Measurements from ENCODE around the gene IL1F10.

DNA sequence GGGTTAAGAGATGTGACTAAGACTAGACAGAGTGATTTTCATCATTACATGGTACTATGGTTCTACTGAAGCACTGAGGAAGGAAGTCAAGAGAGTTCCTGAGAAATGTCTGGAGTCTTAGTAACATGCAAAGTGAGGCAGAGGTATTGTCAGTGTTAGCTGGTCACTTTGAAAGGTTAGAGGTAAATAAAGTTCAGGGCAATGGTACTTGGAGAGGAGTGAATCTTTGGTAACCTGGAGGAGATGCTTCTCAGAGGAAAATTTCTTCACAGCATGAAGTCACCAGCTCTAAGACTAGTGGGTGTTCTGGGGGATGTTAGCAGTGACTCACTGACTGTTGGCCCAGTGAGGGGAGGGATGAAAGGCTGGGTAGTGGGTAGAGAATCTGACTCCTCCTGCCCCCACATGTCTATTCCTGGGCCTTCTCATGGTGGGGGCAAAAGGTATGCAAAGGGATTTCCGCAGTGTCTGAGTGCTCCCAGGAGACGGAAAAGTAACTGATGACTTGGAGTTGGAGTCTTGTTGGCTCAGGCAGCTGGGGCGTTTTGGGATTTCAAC is 36.4 kb downstream of the IL1F10 start:
- TF ChIP-seq, protein P1, sequence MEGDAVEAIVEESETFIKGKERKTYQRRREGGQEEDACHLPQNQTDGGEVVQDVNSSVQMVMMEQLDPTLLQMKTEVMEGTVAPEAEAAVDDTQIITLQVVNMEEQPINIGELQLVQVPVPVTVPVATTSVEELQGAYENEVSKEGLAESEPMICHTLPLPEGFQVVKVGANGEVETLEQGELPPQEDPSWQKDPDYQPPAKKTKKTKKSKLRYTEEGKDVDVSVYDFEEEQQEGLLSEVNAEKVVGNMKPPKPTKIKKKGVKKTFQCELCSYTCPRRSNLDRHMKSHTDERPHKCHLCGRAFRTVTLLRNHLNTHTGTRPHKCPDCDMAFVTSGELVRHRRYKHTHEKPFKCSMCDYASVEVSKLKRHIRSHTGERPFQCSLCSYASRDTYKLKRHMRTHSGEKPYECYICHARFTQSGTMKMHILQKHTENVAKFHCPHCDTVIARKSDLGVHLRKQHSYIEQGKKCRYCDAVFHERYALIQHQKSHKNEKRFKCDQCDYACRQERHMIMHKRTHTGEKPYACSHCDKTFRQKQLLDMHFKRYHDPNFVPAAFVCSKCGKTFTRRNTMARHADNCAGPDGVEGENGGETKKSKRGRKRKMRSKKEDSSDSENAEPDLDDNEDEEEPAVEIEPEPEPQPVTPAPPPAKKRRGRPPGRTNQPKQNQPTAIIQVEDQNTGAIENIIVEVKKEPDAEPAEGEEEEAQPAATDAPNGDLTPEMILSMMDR (IDR thresholded peaks at IDR 0.05), result no peak
- no peak for TF ChIP-seq POLR2A (IDR thresholded peaks at IDR 0.05)
- no peak for TF ChIP-seq EP300 (IDR thresholded peaks at IDR 0.05)

Measured in ovary (tissue), 3 donors.